ENCODE results near the gene UAP1L1. TPM values are rescaled to one million over a fixed set of nuclear protein-coding genes. Genes with fewer than 3 reads are reported as not detected.

UAP1L1 gene
- total and polyA plus RNA-seq, 9 of the 15 experiments (the other 6 are each of a cell fraction or from before 2014, with no cell fraction given): 0.20 to 8.6 (median 3.7) TPM

- TF ChIP-seq DEAF1 (CRISPR knock-in tag; IDR thresholded peaks at IDR 0.05) (no peak), MNT (conservative IDR thresholded peaks at IDR 0.05) (peak; percentile 51 to 71; a peak in 2 of 4 replicates), MXI1 (IDR thresholded peaks at IDR 0.05; ENCODE audit: low read depth, low read length) (0 out of 2 replicates have a peak, but pooled peaks have one; percentile 50), CXXC5 (CRISPR knock-in tag; IDR thresholded peaks at IDR 0.05) (peak; percentile 64), SAP30 (IDR thresholded peaks at IDR 0.05; ENCODE audit: borderline replicate concordance, insufficient read depth, low read depth, low read length, poor library complexity, severe bottlenecking) (peak; percentile 80), EP400 (IDR thresholded peaks at IDR 0.05) (peak; percentile 85), RBBP5 (IDR thresholded peaks at IDR 0.05; ENCODE audit: borderline replicate concordance, insufficient read depth, low read length, poor library complexity, severe bottlenecking) (peak; percentile 34), ZNF318 (IDR thresholded peaks at IDR 0.05; ENCODE audit: borderline replicate concordance in 1 of 2, low read depth in 1 of 2) (no peak), MYC (IDR thresholded peaks at IDR 0.05; ENCODE audit: low read depth, low read length) (peak; percentile 83; the same call in 1 of the 2 replicates), MYC (CRISPR knock-in tag; IDR thresholded peaks at IDR 0.05; ENCODE audit: borderline replicate concordance, low read depth) (no peak), ATF7 (IDR thresholded peaks at IDR 0.05) (peak; percentile 53), KLF16 (IDR thresholded peaks at IDR 0.05) (peak; percentile 57), MTA3 (IDR thresholded peaks at IDR 0.05; ENCODE audit: borderline replicate concordance) (peak; percentile 73; the same call in 1 of the 2 replicates), LCOR (CRISPR knock-in tag; IDR thresholded peaks at IDR 0.05) (0 out of 2 replicates have a peak, but pooled peaks have one; percentile 14), MED1 (CRISPR knock-in tag; IDR thresholded peaks at IDR 0.05; ENCODE audit: borderline replicate concordance) (no peak)
Observed at GRCh38 chr9:137070201-137070905, 7.0 kb upstream of the UAP1L1 start, which contains the start of gene SAPCD2 (continued).

All from K562 (cell line).